ENCODE results near the gene EOMES. TPM values are rescaled to one million over a fixed set of nuclear protein-coding genes. Genes with fewer than 3 reads are reported as not detected.

The EOMES gene
- total and polyA plus RNA-seq, 2 donors (not counting 3 experiments of a cell fraction or from before 2014, with no cell fraction given), result not detected

- H3K27me3 ChIP-seq (ENCODE audit: control insufficient read depth in 2 of 2, insufficient read depth in 2 of 2, low read length in 2 of 2), result peaks cover 83 to 98% of the 10 kb centered on the region in 2 experiments
- no peaks in the 10 kb centered on the region for H3K36me3 ChIP-seq (ENCODE audit: control insufficient read depth in 2 of 2, extremely low read depth in 1 of 2, insufficient read depth in 2 of 2, low read length in 2 of 2)
- DNase-seq (ENCODE audit: low read depth, low spot score) (no peak), FAIRE-seq (no peak)
- no peaks in the 10 kb centered on the region for H3K9me3 ChIP-seq (replicated peaks; ENCODE audit: control insufficient read depth, insufficient read depth, low read length)
- no peak overlapping the region for H3K4me2 ChIP-seq (ENCODE audit: insufficient read depth, low read length)
- peaks cover 28% of the 10 kb centered on the region for H3K4me1 ChIP-seq (ENCODE audit: control insufficient read depth, extremely low read depth, insufficient read depth, low read length)
- TF ChIP-seq JUN (IDR thresholded peaks at IDR 0.05; ENCODE audit: borderline replicate concordance, insufficient read depth, insufficient read length, low read depth) (no peak), FOS (IDR thresholded peaks at IDR 0.05; ENCODE audit: borderline replicate concordance, insufficient read depth, low read length) (no peak), EZH2 (IDR thresholded peaks at IDR 0.05; ENCODE audit: borderline replicate concordance, low read depth, low read length, severe bottlenecking) (no peak), CTCF (IDR thresholded peaks at IDR 0.05; ENCODE audit: extremely low read depth in 1 of 2, insufficient read depth in 1 of 2, low read depth in 1 of 2, low read length in 2 of 2) (no peak), POLR2AphosphoS5 (IDR thresholded peaks at IDR 0.05; ENCODE audit: insufficient read depth, low read depth, low read length) (no peak), MAX (IDR thresholded peaks at IDR 0.05; ENCODE audit: insufficient read depth, insufficient read length) (no peak), GATA2 (IDR thresholded peaks at IDR 0.05; ENCODE audit: insufficient read depth, insufficient read length, low read depth, low read length) (no peak), POLR2A (IDR thresholded peaks at IDR 0.05; ENCODE audit: low read depth, low read length) (no peak)
- CTCF ChIA-PET, result no interaction called here
- H4K20me1 ChIP-seq (replicated peaks; ENCODE audit: control insufficient read depth, extremely low read depth, insufficient read depth, low read length), result no peaks in the 10 kb centered on the region
- H3K4me3 ChIP-seq (replicated peaks in 1 of 3; ENCODE audit: insufficient read depth in 1 of 3, low read depth in 1 of 3, low read length in 3 of 3), result no peak overlapping the region
- H3K9me1 ChIP-seq (replicated peaks; ENCODE audit: control insufficient read depth, extremely low read depth, insufficient read depth, low read length), result no peaks in the 10 kb centered on the region
- H3K27ac ChIP-seq (ENCODE audit: insufficient read depth, low read depth, low read length), result no peak overlapping the region
- no peak overlapping the region for H3K9ac ChIP-seq (replicated peaks; ENCODE audit: extremely low read depth, insufficient read depth, low read length)
- H3K79me2 ChIP-seq (ENCODE audit: control insufficient read depth, insufficient read depth, low read length), result no peaks in the 10 kb centered on the region
- H2AFZ ChIP-seq (ENCODE audit: low read depth, low read length), result no peak overlapping the region
- BruUV-seq (replicated peaks), result no TSS peak
- POLR2A ChIA-PET, result no interaction called here
- dilution Hi-C loops (cut with MboI; ENCODE audit: extremely low pct_ligation_motif_present, low sequenced_read_pairs), result no loop called here
- intact Hi-C loops (cut with micrococcal nuclease), result no loop called here
Observed at GRCh38 chr3:27717200-27717852, 4.8 kb downstream of the EOMES start.

All from endothelial cell of umbilical vein (primary cell).